Measurements from ENCODE around the gene HSPA1B.

- TF ChIP-seq EZH2 (IDR thresholded peaks at IDR 0.05) (no peak), CTCF (IDR thresholded peaks at IDR 0.05 in 2 of 3, conservative IDR thresholded peaks at IDR 0.05 in 1 of 3; ENCODE audit: borderline replicate concordance in 1 of 3, insufficient read depth in 1 of 3, low read depth in 2 of 3, low read length in 2 of 3) (no peak), EZH2phosphoT487 (IDR thresholded peaks at IDR 0.05; ENCODE audit: borderline replicate concordance) (no peak), ZNF274 (IDR thresholded peaks at IDR 0.05; ENCODE audit: low read depth, low read length) (no peak), SP1 (IDR thresholded peaks at IDR 0.05; ENCODE audit: low read depth) (no peak), CBX3 (IDR thresholded peaks at IDR 0.05; ENCODE audit: low read depth) (no peak), MAX (IDR thresholded peaks at IDR 0.05) (no peak), POLR2A (IDR thresholded peaks at IDR 0.05; ENCODE audit: borderline replicate concordance, extremely low read depth, insufficient read depth, insufficient read length) (no peak), TCF7L2 (IDR thresholded peaks at IDR 0.05; ENCODE audit: borderline replicate concordance, extremely low read depth, insufficient read depth, insufficient read length) (no peak)
Observed at GRCh38 chr6:31785475-31785874, 42.1 kb upstream of the HSPA1B start.
